ENCODE measurements around the gene ARID4B.
A peak's percentile ranks its signal among the peaks of the same experiment; 100 is the strongest.
"Not testable (repeated sequence)": the region's sequence is repeated elsewhere in the genome, so short reads cannot be mapped to it uniquely, and the experiment has no call there.

Gene ARID4B

GRCh38 chr1:235327559-235328270 lies at the start of gene ARID4B:
ARID4B (minus strand) TSS chr1:235328179; CDS start chr1:235326919, 1,260 bp downstream.
- peak; percentile 26 for DNase-seq (ENCODE audit: low read depth)

- no peak for DNase-seq (ENCODE audit: low read depth)
These were observed 48.1 kb upstream of the ARID4B start for GRCh38 chr1:235375919-235376605.

GRCh38 chr1:235369802-235370201 lies 41.8 kb upstream of the ARID4B start:
- no peak for DNase-seq (ENCODE audit: low read depth)

- no peak for DNase-seq (ENCODE audit: low read depth)
These were observed 40.4 kb upstream of the ARID4B start for GRCh38 chr1:235368428-235368827.

GRCh38 chr1:235367000-235367908 lies 39.3 kb upstream of the ARID4B start, which contains the start of gene TBCE:
TBCE (plus strand) TSS chr1:235367427; CDS start chr1:235380050, 12,623 bp downstream.
- DNase-seq (ENCODE audit: low read depth) = peak; percentile 66

GRCh38 chr1:235366286-235366685 lies 38.3 kb upstream of the ARID4B start:
- no peak for DNase-seq (ENCODE audit: low read depth)

GRCh38 chr1:235364189-235364588 lies 36.2 kb upstream of the ARID4B start:
- not testable (repeated sequence) for DNase-seq (ENCODE audit: low read depth)

- no peak for DNase-seq (ENCODE audit: low read depth)
These were observed 30.9 kb upstream of the ARID4B start for GRCh38 chr1:235358899-235359298.

- DNase-seq (ENCODE audit: low read depth) = no peak
These were observed 29.8 kb upstream of the ARID4B start for GRCh38 chr1:235357485-235358373.

- no peak for DNase-seq (ENCODE audit: low read depth)
These were observed 23.9 kb upstream of the ARID4B start for GRCh38 chr1:235351898-235352297.

- no peak for DNase-seq (ENCODE audit: low read depth)
These were observed 23.5 kb upstream of the ARID4B start for GRCh38 chr1:235351441-235351840.

- DNase-seq (ENCODE audit: low read depth) = no peak
These were observed 15.7 kb upstream of the ARID4B start for GRCh38 chr1:235343726-235344125.

GRCh38 chr1:235342471-235342870 lies 14.5 kb upstream of the ARID4B start:
- DNase-seq (ENCODE audit: low read depth) = no peak

- no peak for DNase-seq (ENCODE audit: low read depth)
These were observed 14.1 kb upstream of the ARID4B start for GRCh38 chr1:235342039-235342438.

GRCh38 chr1:235341334-235341733 lies 13.4 kb upstream of the ARID4B start:
- no peak for DNase-seq (ENCODE audit: low read depth)

- no peak for DNase-seq (ENCODE audit: low read depth)
These were observed 11.8 kb upstream of the ARID4B start for GRCh38 chr1:235339746-235340145.

- DNase-seq (ENCODE audit: low read depth) = no peak
These were observed 8.9 kb upstream of the ARID4B start for GRCh38 chr1:235336903-235337302.

GRCh38 chr1:235331401-235331800 lies 3.4 kb upstream of the ARID4B start:
- DNase-seq (ENCODE audit: low read depth) = no peak

- DNase-seq (ENCODE audit: low read depth) = no peak
These were observed 2.9 kb upstream of the ARID4B start for GRCh38 chr1:235330918-235331285.

- no peak for DNase-seq (ENCODE audit: low read depth)
These were observed 1.3 kb upstream of the ARID4B start for GRCh38 chr1:235329139-235329902.

Data from stimulated activated CD8-positive, alpha-beta memory T cell treated with anti-CD3 and anti-CD28 coated beads, Interleukin-15, amount 100 ng/mL, for 24 hours (primary cell).